Islet of Langerhans (tissue), 1 donor: Measurements from ENCODE around the gene LRBA.
"Not testable (repeated sequence)": the region's sequence is repeated elsewhere in the genome, so short reads cannot be mapped to it uniquely, and the experiment has no call there.

Source experiments
- FAIRE-seq: peaks from one replicate; lab custom pipeline; 2011; peaks lifted over from hg19 to GRCh38; lab: Jason Lieb, UNC

The LRBA gene

GRCh38 chr4:150940123-150940522, 75.0 kb downstream of the LRBA start:
- FAIRE-seq, result no peak

GRCh38 chr4:150939530-150939929, 75.6 kb downstream of the LRBA start:
- no peak for FAIRE-seq

- FAIRE-seq, result no peak
Observed at GRCh38 chr4:150938873-150939499, 76.1 kb downstream of the LRBA start.

- no peak for FAIRE-seq
Observed at GRCh38 chr4:150938417-150938816, 76.7 kb downstream of the LRBA start.

GRCh38 chr4:150934022-150934421, 81.1 kb downstream of the LRBA start:
- FAIRE-seq, result no peak

GRCh38 chr4:150931796-150932195, 83.3 kb downstream of the LRBA start:
- FAIRE-seq, result no peak

- peak; percentile 95 for FAIRE-seq
Observed at GRCh38 chr4:150931005-150931404, 84.1 kb downstream of the LRBA start.

GRCh38 chr4:150923945-150924344, 91.1 kb downstream of the LRBA start:
- FAIRE-seq, result no peak

- FAIRE-seq, result not testable (repeated sequence)
Observed at GRCh38 chr4:150921486-150921885, 93.6 kb downstream of the LRBA start.

GRCh38 chr4:150918562-150918961, 96.5 kb downstream of the LRBA start:
- not testable (repeated sequence) for FAIRE-seq

- no peak for FAIRE-seq
Observed at GRCh38 chr4:150911326-150911725, 103.8 kb downstream of the LRBA start.

GRCh38 chr4:150909116-150909515, 106.0 kb downstream of the LRBA start:
- peak; percentile 55 for FAIRE-seq

- FAIRE-seq, result no peak
Observed at GRCh38 chr4:150906987-150907633, 108.0 kb downstream of the LRBA start.

GRCh38 chr4:150904671-150905070, 110.4 kb downstream of the LRBA start:
- FAIRE-seq, result no peak

GRCh38 chr4:150903603-150904002, 111.5 kb downstream of the LRBA start:
- FAIRE-seq, result no peak

- FAIRE-seq, result peak; percentile 84
Observed at GRCh38 chr4:150896497-150896896, 118.6 kb downstream of the LRBA start.

- no peak for FAIRE-seq
Observed at GRCh38 chr4:150890246-150890645, 124.8 kb downstream of the LRBA start.

- no peak for FAIRE-seq
Observed at GRCh38 chr4:150889306-150889705, 125.8 kb downstream of the LRBA start.

- FAIRE-seq, result peak; percentile 94
Observed at GRCh38 chr4:150888625-150889024, 126.5 kb downstream of the LRBA start.

GRCh38 chr4:150888217-150888616, 126.9 kb downstream of the LRBA start:
- FAIRE-seq, result peak; percentile 21

GRCh38 chr4:150886597-150886996, 128.5 kb downstream of the LRBA start:
- no peak for FAIRE-seq

- FAIRE-seq, result peak; percentile 87
Observed at GRCh38 chr4:150884625-150885024, 130.5 kb downstream of the LRBA start.

- no peak for FAIRE-seq
Observed at GRCh38 chr4:150875367-150875766, 139.7 kb downstream of the LRBA start.
